Neural cell (in vitro differentiated cells): ENCODE results near the gene TACC2. TPM values are rescaled to one million over a fixed set of nuclear protein-coding genes. Genes with fewer than 3 reads are reported as not detected.

Source experiments
- H2AFZ ChIP-seq: fragments of 200-600, 300-800 bp; sonication (generic), shearing (Covaris generic); 2 replicates; pipeline ENCODE4 v1.6.0; 2014; ENCODE audit warnings: low read depth, mild to moderate bottlenecking, antibody characterized with exemption, low read length, moderate library complexity
- H3F3A ChIP-seq: fragments of 200-600 bp; shearing (Covaris generic); 2 replicates; pipeline ENCODE4 v1.6.1; 2016; ENCODE audit warnings: mild to moderate bottlenecking, moderate library complexity, mixed read lengths, antibody characterized with exemption, low read length; ENCODE audit not compliant: insufficient read depth, poor library complexity, severe bottlenecking
- H3K27ac ChIP-seq: fragments of 200-600, 300-800 bp; sonication (generic), shearing (Covaris generic); 2 replicates; pipeline ENCODE4 v1.5.1; 2014; ENCODE audit warnings: mild to moderate bottlenecking, low read length, moderate library complexity
- H3K27me3 ChIP-seq: fragments of 300-800, 200-600 bp; sonication (generic), shearing (Covaris generic); 2 replicates; pipeline ENCODE4 v1.6.0; 2014; ENCODE audit warnings: mild to moderate bottlenecking, low read depth, low read length, moderate library complexity; ENCODE audit not compliant: insufficient read depth
- H3K36me3 ChIP-seq: fragments of 300-800, 200-600 bp; sonication (generic), shearing (Covaris generic); 2 replicates; pipeline ENCODE4 v1.5.1; 2014; ENCODE audit warnings: mild to moderate bottlenecking, antibody characterized with exemption, low read length, moderate library complexity; ENCODE audit not compliant: insufficient read depth
- H3K4me2 ChIP-seq: fragments of 300-800, 200-600 bp; sonication (generic), shearing (Covaris generic); 2 replicates; pipeline ENCODE4 v1.6.0; 2014; ENCODE audit warnings: mild to moderate bottlenecking, low read length
- H3K4me3 ChIP-seq: fragments of 300-800, 200-600 bp; sonication (generic), shearing (Covaris generic); 2 replicates; pipeline ENCODE4 v1.5.1; 2014; ENCODE audit warnings: mild to moderate bottlenecking, low read length, moderate library complexity
- H3K79me2 ChIP-seq: fragments of 200-600 bp; shearing (Covaris generic); replicated peaks from 2 replicates; pipeline ENCODE4 v1.6.0; 2014; ENCODE audit warnings: mild to moderate bottlenecking, low read length, moderate library complexity; ENCODE audit not compliant: insufficient read depth
- H3K9ac ChIP-seq: fragments of 300-800, 200-600 bp; sonication (generic), shearing (Covaris generic); 2 replicates; pipeline ENCODE4 v1.6.1; 2016; ENCODE audit warnings: mild to moderate bottlenecking, low read length, mixed read lengths
- H3K9me2 ChIP-seq: fragments of 200-600 bp; shearing (Covaris generic); 2 replicates; pipeline ENCODE4 v1.6.1; 2016; ENCODE audit warnings: mild to moderate bottlenecking, low read length, mixed read lengths; ENCODE audit not compliant: insufficient read depth
- H3K9me3 ChIP-seq: fragments of 200-600, 300-800 bp; sonication (generic), shearing (Covaris generic); 2 replicates; pipeline ENCODE4 v1.6.1; 2016; ENCODE audit warnings: mild to moderate bottlenecking, mixed run types, low read length, moderate library complexity, mixed read lengths
- H4K20me1 ChIP-seq: fragments of 200-600 bp; shearing (Covaris generic); 2 replicates; pipeline ENCODE4 v1.6.1; 2016; ENCODE audit warnings: mild to moderate bottlenecking, mixed run types; ENCODE audit not compliant: insufficient read depth
- EP300 ChIP-seq: fragments of 450-650 bp; conservative IDR thresholded peaks from 2 replicates; pipeline ENCODE4 v1.6.1; 2014; ENCODE audit warnings: antibody characterized with exemption, mild to moderate bottlenecking, moderate library complexity; ENCODE audit not compliant: poor library complexity, severe bottlenecking
- EZH2 ChIP-seq: fragments of 200-600, 300-800 bp; shearing (Covaris generic), sonication (generic); IDR thresholded peaks from 2 replicates; pipeline ENCODE4 v1.6.1; 2014; ENCODE audit warnings: antibody characterized with exemption, low read length, borderline replicate concordance, mild to moderate bottlenecking; ENCODE audit not compliant: insufficient read depth, poor library complexity, severe bottlenecking
- MXI1 ChIP-seq: fragments of 450-650 bp; conservative IDR thresholded peaks from 2 replicates; pipeline ENCODE4 v1.6.1; 2014; ENCODE audit warnings: antibody characterized with exemption, mild to moderate bottlenecking; ENCODE audit not compliant: poor library complexity, severe bottlenecking
- POLR2AphosphoS5 ChIP-seq: IDR thresholded peaks from 2 replicates; pipeline ENCODE4 v1.6.1; 2012
- RAD21 ChIP-seq: fragments of 450-650 bp; conservative IDR thresholded peaks from 2 replicates; pipeline ENCODE4 v1.6.1; 2014; ENCODE audit warnings: antibody characterized with exemption, mild to moderate bottlenecking, moderate library complexity
- SMC3 ChIP-seq: fragments of 450-650 bp; conservative IDR thresholded peaks from 2 replicates; pipeline ENCODE4 v1.6.1; 2014; ENCODE audit warnings: antibody characterized with exemption, mild to moderate bottlenecking, moderate library complexity; ENCODE audit not compliant: poor library complexity
- TAF1 ChIP-seq: IDR thresholded peaks from 2 replicates; pipeline ENCODE4 v1.6.1; 2012; ENCODE audit warnings: low read depth
- polyA plus RNA-seq: library from polyadenylated mRNA; depleted of rRNA; stranded (reverse); fragments of >200 nt; gene quantifications from 2 replicates; pipeline ENCODE4 v1.2.3, GENCODE V29; 2014
- TF ChIP-seq, protein P1 (sequence below): fragments of 450-650 bp; IDR thresholded peaks from 2 replicates; pipeline ENCODE4 v1.5.1; 2014; ENCODE audit warnings: antibody characterized with exemption, mild to moderate bottlenecking, moderate library complexity; ENCODE audit not compliant: poor library complexity, severe bottlenecking
- TF ChIP-seq, protein P2 (sequence below): IDR thresholded peaks from 2 replicates; pipeline ENCODE4 v1.6.1; 2012; ENCODE audit warnings: borderline replicate concordance

Gene TACC2
- polyA plus RNA-seq, 1 donor from 2014 or later: 17.6 TPM

GRCh38 chr10:122116331-122116730 lies 127.4 kb downstream of the TACC2 start:
- H3K79me2 ChIP-seq: no peaks in the 10 kb centered on the region
- no peak overlapping the region for H3K4me3 ChIP-seq
- TF ChIP-seq, protein P1, sequence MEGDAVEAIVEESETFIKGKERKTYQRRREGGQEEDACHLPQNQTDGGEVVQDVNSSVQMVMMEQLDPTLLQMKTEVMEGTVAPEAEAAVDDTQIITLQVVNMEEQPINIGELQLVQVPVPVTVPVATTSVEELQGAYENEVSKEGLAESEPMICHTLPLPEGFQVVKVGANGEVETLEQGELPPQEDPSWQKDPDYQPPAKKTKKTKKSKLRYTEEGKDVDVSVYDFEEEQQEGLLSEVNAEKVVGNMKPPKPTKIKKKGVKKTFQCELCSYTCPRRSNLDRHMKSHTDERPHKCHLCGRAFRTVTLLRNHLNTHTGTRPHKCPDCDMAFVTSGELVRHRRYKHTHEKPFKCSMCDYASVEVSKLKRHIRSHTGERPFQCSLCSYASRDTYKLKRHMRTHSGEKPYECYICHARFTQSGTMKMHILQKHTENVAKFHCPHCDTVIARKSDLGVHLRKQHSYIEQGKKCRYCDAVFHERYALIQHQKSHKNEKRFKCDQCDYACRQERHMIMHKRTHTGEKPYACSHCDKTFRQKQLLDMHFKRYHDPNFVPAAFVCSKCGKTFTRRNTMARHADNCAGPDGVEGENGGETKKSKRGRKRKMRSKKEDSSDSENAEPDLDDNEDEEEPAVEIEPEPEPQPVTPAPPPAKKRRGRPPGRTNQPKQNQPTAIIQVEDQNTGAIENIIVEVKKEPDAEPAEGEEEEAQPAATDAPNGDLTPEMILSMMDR: no peak
- no peak for TF ChIP-seq RAD21
- no peaks in the 10 kb centered on the region for H4K20me1 ChIP-seq
- H3K9me2 ChIP-seq: no peaks in the 10 kb centered on the region
- no peak overlapping the region for H3K9ac ChIP-seq
- no peak overlapping the region for H2AFZ ChIP-seq
- H3K9me3 ChIP-seq: no peaks in the 10 kb centered on the region
- H3K36me3 ChIP-seq: no peaks in the 10 kb centered on the region
- no peaks in the 10 kb centered on the region for H3F3A ChIP-seq
- H3K27ac ChIP-seq: no peak overlapping the region
- H3K27me3 ChIP-seq: peaks cover 33% of the 10 kb centered on the region
- no peak overlapping the region for H3K4me2 ChIP-seq

DNA sequence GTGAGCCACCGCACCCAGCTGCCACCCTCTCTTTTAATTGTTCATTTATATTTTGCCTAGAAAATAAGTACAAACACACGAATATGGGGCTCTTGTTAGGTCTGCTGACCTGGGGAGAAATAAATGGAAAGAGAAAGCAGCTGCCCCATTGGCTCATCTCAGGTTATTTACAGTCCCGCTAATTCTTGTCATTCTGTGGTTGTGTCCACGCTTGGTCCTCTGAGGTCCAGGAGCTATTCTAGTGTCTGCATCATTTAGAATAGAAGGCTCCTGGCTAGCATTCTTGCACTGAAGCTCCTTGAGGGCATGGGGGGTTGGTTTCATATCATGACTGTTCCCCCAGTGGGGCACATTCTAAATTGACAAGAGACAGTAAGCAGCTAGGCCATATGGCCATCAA lies 128.5 kb downstream of the TACC2 start:
- peaks cover 25% of the 10 kb centered on the region for H3K27me3 ChIP-seq
- H3K36me3 ChIP-seq: no peaks in the 10 kb centered on the region
- no peaks in the 10 kb centered on the region for H3K9me2 ChIP-seq
- no peak overlapping the region for H3K9ac ChIP-seq
- no peaks in the 10 kb centered on the region for H4K20me1 ChIP-seq
- H3K4me3 ChIP-seq: no peak overlapping the region
- no peaks in the 10 kb centered on the region for H3K9me3 ChIP-seq
- H3K4me2 ChIP-seq: no peak overlapping the region
- no peaks in the 10 kb centered on the region for H3K79me2 ChIP-seq
- H3F3A ChIP-seq: no peaks in the 10 kb centered on the region
- no peak overlapping the region for H2AFZ ChIP-seq
- no peak overlapping the region for H3K27ac ChIP-seq
- TF ChIP-seq TAF1 (no peak), RAD21 (no peak)
- TF ChIP-seq, protein P1: no peak

DNA sequence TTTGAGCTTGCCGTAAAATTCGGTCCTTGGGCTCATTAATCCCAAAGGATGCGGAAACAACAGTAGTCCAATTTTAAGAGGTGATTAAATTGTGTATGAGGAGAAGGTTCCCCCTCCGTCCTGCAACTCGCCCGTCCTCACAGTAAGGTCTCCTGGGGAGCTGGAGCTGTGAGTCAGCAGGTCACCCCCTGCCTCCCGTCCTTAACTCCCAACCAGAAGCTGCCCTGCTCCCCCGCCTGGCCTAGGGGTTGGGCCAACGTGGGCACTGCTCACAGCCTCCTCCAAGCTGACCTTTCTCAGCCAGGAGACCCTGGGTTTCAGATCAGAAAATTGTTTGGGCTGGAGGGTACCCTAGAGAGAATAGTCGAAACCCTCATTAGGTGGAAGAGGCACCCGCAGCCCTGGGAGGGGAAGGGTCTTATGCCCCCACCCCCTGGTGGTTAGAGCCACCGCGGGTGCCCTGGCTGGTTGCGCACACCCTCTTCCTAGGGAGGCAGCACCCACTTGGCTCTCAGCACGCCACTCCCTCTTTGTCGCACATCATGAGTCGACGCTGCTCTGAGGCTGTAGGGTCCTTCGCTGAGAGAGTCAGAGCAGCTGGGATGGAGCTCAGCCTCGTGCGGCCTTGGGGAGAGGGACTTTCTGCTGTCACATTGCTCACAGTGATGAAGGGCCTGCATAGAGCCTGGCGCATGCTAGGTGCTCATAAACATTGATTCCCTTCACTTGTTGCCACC lies 131.2 kb downstream of the TACC2 start:
- no peaks in the 10 kb centered on the region for H3F3A ChIP-seq
- no peaks in the 10 kb centered on the region for H3K27me3 ChIP-seq
- H3K79me2 ChIP-seq: no peaks in the 10 kb centered on the region
- no peaks in the 10 kb centered on the region for H4K20me1 ChIP-seq
- no peak overlapping the region for H3K4me2 ChIP-seq
- H2AFZ ChIP-seq: no peak overlapping the region
- no peak for TF ChIP-seq POLR2AphosphoS5
- no peak for TF ChIP-seq MXI1
- no peak for TF ChIP-seq SMC3
- no peak for TF ChIP-seq EZH2
- TF ChIP-seq, protein P2, sequence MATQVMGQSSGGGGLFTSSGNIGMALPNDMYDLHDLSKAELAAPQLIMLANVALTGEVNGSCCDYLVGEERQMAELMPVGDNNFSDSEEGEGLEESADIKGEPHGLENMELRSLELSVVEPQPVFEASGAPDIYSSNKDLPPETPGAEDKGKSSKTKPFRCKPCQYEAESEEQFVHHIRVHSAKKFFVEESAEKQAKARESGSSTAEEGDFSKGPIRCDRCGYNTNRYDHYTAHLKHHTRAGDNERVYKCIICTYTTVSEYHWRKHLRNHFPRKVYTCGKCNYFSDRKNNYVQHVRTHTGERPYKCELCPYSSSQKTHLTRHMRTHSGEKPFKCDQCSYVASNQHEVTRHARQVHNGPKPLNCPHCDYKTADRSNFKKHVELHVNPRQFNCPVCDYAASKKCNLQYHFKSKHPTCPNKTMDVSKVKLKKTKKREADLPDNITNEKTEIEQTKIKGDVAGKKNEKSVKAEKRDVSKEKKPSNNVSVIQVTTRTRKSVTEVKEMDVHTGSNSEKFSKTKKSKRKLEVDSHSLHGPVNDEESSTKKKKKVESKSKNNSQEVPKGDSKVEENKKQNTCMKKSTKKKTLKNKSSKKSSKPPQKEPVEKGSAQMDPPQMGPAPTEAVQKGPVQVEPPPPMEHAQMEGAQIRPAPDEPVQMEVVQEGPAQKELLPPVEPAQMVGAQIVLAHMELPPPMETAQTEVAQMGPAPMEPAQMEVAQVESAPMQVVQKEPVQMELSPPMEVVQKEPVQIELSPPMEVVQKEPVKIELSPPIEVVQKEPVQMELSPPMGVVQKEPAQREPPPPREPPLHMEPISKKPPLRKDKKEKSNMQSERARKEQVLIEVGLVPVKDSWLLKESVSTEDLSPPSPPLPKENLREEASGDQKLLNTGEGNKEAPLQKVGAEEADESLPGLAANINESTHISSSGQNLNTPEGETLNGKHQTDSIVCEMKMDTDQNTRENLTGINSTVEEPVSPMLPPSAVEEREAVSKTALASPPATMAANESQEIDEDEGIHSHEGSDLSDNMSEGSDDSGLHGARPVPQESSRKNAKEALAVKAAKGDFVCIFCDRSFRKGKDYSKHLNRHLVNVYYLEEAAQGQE: no peak
- no peak for TF ChIP-seq TAF1
- TF ChIP-seq, protein P1: no peak
- no peak for TF ChIP-seq EP300
- no peak for TF ChIP-seq RAD21
- H3K9me2 ChIP-seq: no peaks in the 10 kb centered on the region
- H3K9me3 ChIP-seq: no peaks in the 10 kb centered on the region
- no peak overlapping the region for H3K27ac ChIP-seq
- H3K36me3 ChIP-seq: no peaks in the 10 kb centered on the region
- H3K9ac ChIP-seq: no peak overlapping the region
- no peak overlapping the region for H3K4me3 ChIP-seq
